HG03354 (cell line): Measurements from ENCODE around the gene CUTA.

Experiments used
- ATAC-seq: cut with Tn5 transposase; IDR thresholded peaks from one replicate; pipeline ENCODE4 v1.9.1; 2021; ENCODE audit warnings: mild to moderate bottlenecking; ENCODE audit not compliant: unreplicated experiment, poor library complexity, severe bottlenecking

CUTA gene

GRCh38 chr6:33440649-33441309, 22.9 kb upstream of the CUTA start:
- no peak for ATAC-seq

GRCh38 chr6:33439956-33440648, 22.2 kb upstream of the CUTA start:
- no peak for ATAC-seq

- ATAC-seq, result no peak
Observed at GRCh38 chr6:33438978-33439594, 21.2 kb upstream of the CUTA start.

GRCh38 chr6:33437666-33438065, 19.8 kb upstream of the CUTA start:
- no peak for ATAC-seq

- ATAC-seq, result no peak
Observed at GRCh38 chr6:33434961-33435360, 17.1 kb upstream of the CUTA start.

- no peak for ATAC-seq
Observed at GRCh38 chr6:33433544-33434191, 15.8 kb upstream of the CUTA start.

GRCh38 chr6:33433001-33433543, 15.2 kb upstream of the CUTA start:
- ATAC-seq, result no peak

GRCh38 chr6:33432546-33432945, 14.6 kb upstream of the CUTA start:
- ATAC-seq, result no peak

GRCh38 chr6:33431880-33432541, 14.1 kb upstream of the CUTA start:
- ATAC-seq, result no peak

- ATAC-seq, result peak; percentile 56
Observed at GRCh38 chr6:33430991-33431879, 13.3 kb upstream of the CUTA start.

- no peak for ATAC-seq
Observed at GRCh38 chr6:33430334-33430733, 12.4 kb upstream of the CUTA start.

- no peak for ATAC-seq
Observed at GRCh38 chr6:33429750-33430052, 11.8 kb upstream of the CUTA start.

- ATAC-seq, result no peak
Observed at GRCh38 chr6:33428966-33429749, 11.3 kb upstream of the CUTA start.

GRCh38 chr6:33428224-33428965, 10.5 kb upstream of the CUTA start:
- ATAC-seq, result no peak

- no peak for ATAC-seq
Observed at GRCh38 chr6:33427585-33428223, 9.8 kb upstream of the CUTA start.

- ATAC-seq, result no peak
Observed at GRCh38 chr6:33426590-33427511, 8.9 kb upstream of the CUTA start.
